ENCODE measurements around the gene ISLR.

Gene ISLR

GRCh38 chr15:74170875-74171578, 2.5 kb upstream of the ISLR start:
- in situ Hi-C loops (cut with HindIII; ENCODE audit: low sequenced_read_pairs): no loop called here

DNA sequence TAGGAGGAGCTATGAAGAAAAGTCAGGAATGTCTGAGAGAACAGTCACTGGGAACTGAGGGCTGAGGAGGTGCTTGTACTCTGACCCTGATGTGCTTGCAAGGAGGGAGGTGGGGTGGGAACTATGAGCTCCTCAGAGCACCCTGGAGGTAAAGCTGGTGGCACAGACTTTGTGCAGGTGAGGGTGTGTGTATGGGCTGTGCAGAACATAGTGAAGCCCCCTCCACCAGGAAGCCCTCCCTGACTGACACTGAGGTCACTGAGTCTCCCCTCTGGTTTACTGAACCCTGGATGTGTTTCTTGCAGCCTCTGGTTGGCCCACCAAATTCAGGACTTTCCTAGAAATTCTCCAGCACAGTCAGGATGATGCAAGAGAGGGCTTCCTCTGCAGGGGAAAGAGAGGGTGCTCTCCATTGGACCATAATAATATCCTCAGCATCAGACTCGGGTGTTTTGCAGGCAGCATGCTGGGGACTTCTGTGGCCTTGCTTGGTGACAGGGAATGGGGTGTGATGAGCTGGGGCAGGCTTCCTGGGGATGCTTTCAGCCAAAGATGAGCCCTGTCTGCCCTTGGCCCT, 1.5 kb upstream of the ISLR start:
- in situ Hi-C loops (cut with HindIII; ENCODE audit: low sequenced_read_pairs): no loop called here

GRCh38 chr15:74172701-74173379, 670 bp upstream of the ISLR start:
- in situ Hi-C loops (cut with HindIII; ENCODE audit: low sequenced_read_pairs): no loop called here

DNA sequence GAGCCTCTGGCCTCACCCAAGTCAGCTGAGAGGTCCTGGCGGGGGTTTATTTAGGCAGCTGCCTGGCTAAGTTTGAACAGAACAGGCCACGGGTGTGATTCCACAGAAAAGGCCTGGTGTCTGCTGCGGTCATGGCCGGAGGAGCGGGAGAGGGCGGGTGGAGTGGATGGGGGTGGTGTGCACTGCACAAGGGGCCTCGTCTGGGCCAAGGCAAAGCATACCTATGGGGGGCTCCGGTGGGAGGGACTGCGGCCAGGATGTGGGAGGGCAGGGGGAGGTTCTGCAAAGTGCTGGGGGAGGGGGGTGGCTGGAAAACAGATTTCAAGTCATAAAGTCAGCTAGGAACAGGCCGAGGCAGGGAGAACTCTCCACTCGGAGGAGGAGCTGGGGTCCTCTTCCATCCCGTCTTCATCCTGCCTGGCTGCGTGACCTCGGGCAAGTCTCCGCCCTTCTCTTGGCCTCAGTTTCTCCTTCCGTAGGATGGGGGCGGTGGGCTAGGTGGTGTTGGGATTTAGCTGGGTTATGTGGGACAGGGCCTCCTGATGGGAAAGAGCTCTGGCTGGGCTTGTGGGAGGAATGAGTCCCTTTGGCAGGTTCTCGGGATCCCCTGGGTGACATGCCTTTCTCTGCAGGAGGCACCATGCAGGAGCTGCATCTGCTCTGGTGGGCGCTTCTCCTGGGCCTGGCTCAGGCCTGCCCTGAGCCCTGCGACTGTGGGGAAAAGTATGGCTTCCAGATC, 878 bp downstream of the ISLR start:
- in situ Hi-C loops (cut with HindIII; ENCODE audit: low sequenced_read_pairs): no loop called here

DNA sequence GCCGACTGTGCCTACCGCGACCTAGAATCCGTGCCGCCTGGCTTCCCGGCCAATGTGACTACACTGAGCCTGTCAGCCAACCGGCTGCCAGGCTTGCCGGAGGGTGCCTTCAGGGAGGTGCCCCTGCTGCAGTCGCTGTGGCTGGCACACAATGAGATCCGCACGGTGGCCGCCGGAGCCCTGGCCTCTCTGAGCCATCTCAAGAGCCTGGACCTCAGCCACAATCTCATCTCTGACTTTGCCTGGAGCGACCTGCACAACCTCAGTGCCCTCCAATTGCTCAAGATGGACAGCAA, 1.4 kb downstream of the ISLR start:
- in situ Hi-C loops (cut with HindIII; ENCODE audit: low sequenced_read_pairs): no loop called here

GRCh38 chr15:74175271-74176191, 2.0 kb downstream of the ISLR start:
- in situ Hi-C loops (cut with HindIII; ENCODE audit: low sequenced_read_pairs): no loop called here

GRCh38 chr15:74176262-74177214, 3.0 kb downstream of the ISLR start:
- in situ Hi-C loops (cut with HindIII; ENCODE audit: low sequenced_read_pairs): no loop called here

DNA sequence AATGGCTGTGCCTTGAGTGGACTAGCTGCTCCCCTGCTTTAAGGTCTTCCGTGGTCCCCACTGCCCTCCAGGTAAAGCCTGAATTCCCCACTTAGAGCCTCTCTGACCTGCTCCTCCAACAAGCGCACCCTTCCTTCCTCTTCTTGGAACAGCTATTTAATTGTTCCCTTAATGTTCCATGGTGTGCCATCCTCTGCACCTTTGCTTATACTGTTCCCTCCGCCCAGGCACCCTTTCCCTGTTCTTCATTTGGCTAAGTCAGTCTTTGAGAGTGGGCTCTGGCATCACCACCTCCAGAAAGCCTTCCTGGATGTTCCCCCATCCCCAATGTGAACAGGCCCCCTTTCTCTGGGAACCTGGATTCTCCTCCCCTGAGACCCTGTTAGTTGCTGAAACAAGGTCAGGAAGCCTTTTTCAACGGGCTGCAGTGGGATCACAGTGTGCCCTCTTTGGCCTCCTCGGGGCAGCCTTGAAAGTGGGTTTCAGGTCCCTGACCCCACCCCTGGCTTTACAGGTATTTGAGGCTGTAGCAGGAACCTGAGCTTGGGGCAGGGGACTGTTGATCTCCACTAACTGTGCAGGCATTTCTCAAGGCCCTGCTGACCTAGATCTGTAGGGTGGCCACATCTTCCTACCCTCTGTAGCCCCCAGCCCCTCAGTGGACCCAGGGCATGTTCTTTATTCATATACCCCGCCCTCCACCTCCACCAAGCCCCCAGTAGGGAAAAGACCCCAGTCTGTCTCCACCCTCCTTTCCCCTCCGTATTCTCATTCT, 5.0 kb downstream of the ISLR start:
- in situ Hi-C loops (cut with HindIII; ENCODE audit: low sequenced_read_pairs): no loop called here

DNA sequence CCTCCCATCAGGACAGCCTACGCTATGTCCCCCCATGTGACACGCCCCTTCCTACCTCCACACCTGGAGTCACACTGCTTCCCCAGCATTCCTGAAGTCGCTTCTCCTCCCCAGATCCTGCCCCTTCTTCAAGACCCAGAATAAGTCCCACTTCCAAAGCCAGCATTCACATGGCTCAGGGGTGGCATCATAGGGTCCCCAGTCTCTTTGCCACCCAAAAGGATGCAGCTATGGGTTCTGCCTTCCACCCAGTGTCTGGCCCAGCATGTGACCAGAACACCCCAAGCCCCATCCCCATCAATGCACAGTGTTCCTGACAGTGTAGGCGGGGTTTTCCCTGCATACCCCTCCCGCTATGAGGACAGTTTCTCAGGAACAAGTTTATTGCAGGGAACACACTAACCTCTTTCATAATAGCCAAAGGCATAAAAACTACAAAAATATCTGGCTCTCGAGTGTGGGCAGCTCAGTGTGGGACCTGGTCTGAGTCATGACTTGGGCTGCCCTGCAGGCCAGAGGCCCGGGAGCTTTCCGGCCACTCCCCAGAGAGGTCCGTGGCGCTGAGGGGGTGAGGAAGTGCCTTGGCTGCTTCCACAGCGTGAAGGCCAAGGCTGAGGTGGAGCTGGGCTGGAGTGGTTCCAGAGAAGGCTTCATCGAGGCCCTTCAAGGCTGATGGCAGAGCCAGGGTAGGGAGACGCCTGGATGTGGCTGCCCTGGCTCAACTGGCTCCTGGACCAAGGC, 5.8 kb downstream of the ISLR start:
- in situ Hi-C loops (cut with HindIII; ENCODE audit: low sequenced_read_pairs): no loop called here

- in situ Hi-C loops (cut with HindIII; ENCODE audit: low sequenced_read_pairs): no loop called here
Measured at GRCh38 chr15:74179983-74180880, 6.7 kb downstream of the ISLR start.

DNA sequence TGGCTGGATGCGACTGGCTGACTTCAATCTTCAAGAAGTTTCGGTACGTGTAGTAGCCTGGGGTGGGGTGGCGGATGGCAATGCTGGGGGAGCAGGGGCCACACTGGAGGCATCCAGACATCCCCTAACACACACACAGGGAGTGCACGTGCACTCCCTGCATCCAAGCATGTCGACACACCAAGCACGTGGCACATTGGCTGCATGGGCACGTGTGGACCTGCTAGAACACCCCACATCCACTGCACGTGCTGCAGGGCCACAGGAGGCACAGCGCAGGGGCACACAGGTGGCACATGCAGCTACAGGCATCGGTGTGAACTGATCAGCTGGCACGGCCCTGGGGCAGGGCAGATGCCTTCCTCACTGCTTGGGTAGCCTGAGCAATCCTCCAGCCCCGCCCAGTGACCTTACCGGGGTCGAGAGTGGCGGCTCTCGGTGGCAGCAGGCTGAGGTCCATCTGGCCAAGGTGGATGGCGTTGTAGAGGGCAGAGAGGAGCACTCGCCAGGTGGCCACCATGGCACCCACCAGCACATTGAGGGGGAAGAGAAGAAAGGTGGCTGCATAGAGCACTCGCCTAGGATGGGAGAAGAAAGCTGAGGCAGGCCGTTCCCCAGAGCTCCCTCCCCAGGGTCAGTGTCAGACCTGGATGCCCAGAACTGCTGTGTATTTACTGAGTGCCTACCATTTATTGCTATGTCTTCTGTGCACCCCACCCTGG, 7.5 kb downstream of the ISLR start:
- in situ Hi-C loops (cut with HindIII; ENCODE audit: low sequenced_read_pairs): no loop called here

GRCh38 chr15:74182131-74182530, 8.6 kb downstream of the ISLR start:
- in situ Hi-C loops (cut with HindIII; ENCODE audit: low sequenced_read_pairs): no loop called here

- in situ Hi-C loops (cut with HindIII; ENCODE audit: low sequenced_read_pairs): no loop called here
Measured at GRCh38 chr15:74184582-74185091, 11.1 kb downstream of the ISLR start.

- in situ Hi-C loops (cut with HindIII; ENCODE audit: low sequenced_read_pairs): no loop called here
Measured at GRCh38 chr15:74185710-74186348, 12.3 kb downstream of the ISLR start.

GRCh38 chr15:74188216-74188615, 14.7 kb downstream of the ISLR start:
- in situ Hi-C loops (cut with HindIII; ENCODE audit: low sequenced_read_pairs): no loop called here

- in situ Hi-C loops (cut with HindIII; ENCODE audit: low sequenced_read_pairs): loop anchor here (5.0 kb wide), 1 partner anchor 51 kb away; no protein-coding TSS in a partner anchor
Measured at GRCh38 chr15:74191798-74192197, 18.3 kb downstream of the ISLR start.
